Stimulated activated CD4-positive, alpha-beta T cell treated with anti-CD3 and anti-CD28 coated beads, Interleukin-15, amount 100 ng/mL, for 48 hours (primary cell): ENCODE measurements around the gene LRR1.
"Not testable (repeated sequence)": the region's sequence is repeated elsewhere in the genome, so short reads cannot be mapped to it uniquely, and the experiment has no call there.

Source experiments
- DNase-seq, 2 donors: peaks; one replicate each; pipeline ENCODE4 v3.0.0-alpha.2; 2020; ENCODE audit warnings: low read depth in 2 of 2

The LRR1 gene

GRCh38 chr14:49598485-49599300 is at the start of gene LRR1:
Gene LRR1 (plus strand): TSS chr14:49598940. CDS start chr14:49599021, 81 bp downstream.
- peak; percentile 67 to 75 for DNase-seq

- DNase-seq, result no peak
These were observed 49.3 kb upstream of the LRR1 start for GRCh38 chr14:49549446-49549845.

- DNase-seq, result no peak
These were observed 48.9 kb upstream of the LRR1 start for GRCh38 chr14:49549881-49550280.

- DNase-seq, result no peak
These were observed 48.2 kb upstream of the LRR1 start for GRCh38 chr14:49550286-49551184.

GRCh38 chr14:49551569-49551968 is 47.2 kb upstream of the LRR1 start:
- no peak for DNase-seq

- DNase-seq, result no peak
These were observed 45.6 kb upstream of the LRR1 start for GRCh38 chr14:49553106-49553505.

- no peak for DNase-seq
These were observed 44.8 kb upstream of the LRR1 start for GRCh38 chr14:49553892-49554291.

GRCh38 chr14:49559979-49560768 is 38.6 kb upstream of the LRR1 start:
- DNase-seq, result no peak

GRCh38 chr14:49566714-49567113 is 32.0 kb upstream of the LRR1 start:
- DNase-seq, result no peak

GRCh38 chr14:49569281-49569680 is 29.5 kb upstream of the LRR1 start:
- no peak for DNase-seq

- DNase-seq, result no peak
These were observed 24.7 kb upstream of the LRR1 start for GRCh38 chr14:49574038-49574437.

GRCh38 chr14:49578141-49578540 is 20.6 kb upstream of the LRR1 start:
- DNase-seq, result no peak

- no peak for DNase-seq
These were observed 18.9 kb upstream of the LRR1 start for GRCh38 chr14:49579841-49580240.

- no peak for DNase-seq
These were observed 17.3 kb upstream of the LRR1 start for GRCh38 chr14:49581209-49582112.

GRCh38 chr14:49582113-49582977 is 16.4 kb upstream of the LRR1 start:
- DNase-seq, result no peak

GRCh38 chr14:49583629-49584028 is 15.1 kb upstream of the LRR1 start:
- no peak for DNase-seq

- no peak for DNase-seq
These were observed 14.7 kb upstream of the LRR1 start for GRCh38 chr14:49584058-49584457.

- DNase-seq, result not testable (repeated sequence)
These were observed 13.6 kb upstream of the LRR1 start for GRCh38 chr14:49584981-49585640.
